RWPE2 (cell line): ENCODE results near the gene NRAP.

Experiments
- ATAC-seq: fragments of 200-7000 bp; cut with Tn5 transposase; 3 replicates; pipeline ENCODE4 v1.9.1; 2021; ENCODE audit warnings: low read depth
- DNase-seq: peaks from one replicate; pipeline ENCODE4 v3.0.0-alpha.2; 2020; ENCODE audit warnings: low spot score
- H3K27ac ChIP-seq: fragments of 450-650 bp; 2 replicates; pipeline ENCODE4 v1.5.1; 2017; ENCODE audit warnings: mild to moderate bottlenecking; ENCODE audit not compliant: poor library complexity, severe bottlenecking
- H3K27me3 ChIP-seq: fragments of 250-450 bp; sonication (Bioruptor Pico); 2 replicates; pipeline ENCODE4 v1.5.1; 2021; ENCODE audit warnings: mild to moderate bottlenecking, moderate library complexity; ENCODE audit not compliant: insufficient read depth, poor library complexity, severe bottlenecking
- H3K36me3 ChIP-seq: fragments of 250-450 bp; sonication (Bioruptor Pico); 2 replicates; pipeline ENCODE4 v1.5.1; 2020; ENCODE audit warnings: low read depth, mild to moderate bottlenecking, moderate library complexity
- H3K4me1 ChIP-seq: fragments of 250-450 bp; sonication (Bioruptor Pico); 2 replicates; pipeline ENCODE4 v1.5.1; 2021; ENCODE audit warnings: mild to moderate bottlenecking, moderate library complexity; ENCODE audit not compliant: insufficient read depth, poor library complexity, severe bottlenecking
- H3K4me3 ChIP-seq: fragments of 250-450 bp; sonication (Bioruptor Pico); 2 replicates; pipeline ENCODE4 v1.5.1; 2021; ENCODE audit warnings: mild to moderate bottlenecking, moderate library complexity; ENCODE audit not compliant: severe bottlenecking
- H3K9me3 ChIP-seq: fragments of 250-450 bp; sonication (Bioruptor Pico); 2 replicates; pipeline ENCODE4 v1.5.1; 2021; ENCODE audit warnings: mild to moderate bottlenecking, moderate library complexity; ENCODE audit not compliant: severe bottlenecking
- CTCF ChIP-seq: fragments of 450-650 bp; IDR thresholded peaks from one replicate; pipeline ENCODE4 v1.5.1; 2017; ENCODE audit warnings: mild to moderate bottlenecking, moderate library complexity; ENCODE audit not compliant: poor library complexity, severe bottlenecking

The NRAP gene

GRCh38 chr10:113550365-113550764, 113.5 kb downstream of the NRAP start:
- H3K4me1 ChIP-seq = peaks cover 20% of the 10 kb centered on the region
- no peak for DNase-seq
- no peak overlapping the region for H3K4me3 ChIP-seq
- TF ChIP-seq CTCF = no peak
- peak; percentile 56 for ATAC-seq
- H3K27me3 ChIP-seq = no peaks in the 10 kb centered on the region
- H3K36me3 ChIP-seq = no peaks in the 10 kb centered on the region
- H3K9me3 ChIP-seq = no peaks in the 10 kb centered on the region
- H3K27ac ChIP-seq = peak overlapping the region; percentile 55

- Histone ChIP-seq H3K9me3 (no peaks in the 10 kb centered on the region), H3K4me1 (peaks cover 20% of the 10 kb centered on the region), H3K36me3 (no peaks in the 10 kb centered on the region), H3K27me3 (no peaks in the 10 kb centered on the region), H3K4me3 (no peak overlapping the region), H3K27ac (peak overlapping the region; percentile 55)
- TF ChIP-seq CTCF = no peak
- ATAC-seq = no peak
- DNase-seq = no peak
Observed at GRCh38 chr10:113549856-113550255, 114.0 kb downstream of the NRAP start.

- no peaks in the 10 kb centered on the region for H3K36me3 ChIP-seq
- no peaks in the 10 kb centered on the region for H3K9me3 ChIP-seq
- DNase-seq (no peak), ATAC-seq (no peak)
- H3K27ac ChIP-seq = no peak overlapping the region
- H3K4me1 ChIP-seq = peaks cover 20% of the 10 kb centered on the region
- H3K4me3 ChIP-seq = no peak overlapping the region
- no peak for TF ChIP-seq CTCF
- no peaks in the 10 kb centered on the region for H3K27me3 ChIP-seq
Observed at GRCh38 chr10:113547426-113547825, 116.4 kb downstream of the NRAP start.

- H3K36me3 ChIP-seq = no peaks in the 10 kb centered on the region
- ATAC-seq (no peak), DNase-seq (no peak)
- no peak for TF ChIP-seq CTCF
- H3K27me3 ChIP-seq = no peaks in the 10 kb centered on the region
- H3K4me3 ChIP-seq = no peak overlapping the region
- no peaks in the 10 kb centered on the region for H3K9me3 ChIP-seq
- no peaks in the 10 kb centered on the region for H3K4me1 ChIP-seq
- H3K27ac ChIP-seq = no peak overlapping the region
Observed at GRCh38 chr10:113544392-113544791, 119.4 kb downstream of the NRAP start.

GRCh38 chr10:113543107-113543955, 120.5 kb downstream of the NRAP start:
- Histone ChIP-seq H3K9me3 (no peaks in the 10 kb centered on the region), H3K4me1 (no peaks in the 10 kb centered on the region), H3K27me3 (no peaks in the 10 kb centered on the region), H3K4me3 (no peak overlapping the region), H3K36me3 (no peaks in the 10 kb centered on the region), H3K27ac (no peak overlapping the region)
- ATAC-seq (no peak), DNase-seq (no peak)
- no peak for TF ChIP-seq CTCF
